IPS-20b (cell line): Measurements from ENCODE around the gene RBFOX2.
"Not testable (repeated sequence)": the region's sequence is repeated elsewhere in the genome, so short reads cannot be mapped to it uniquely, and the experiment has no call there.

Experiments used
- H3K27ac ChIP-seq: one replicate; pipeline ENCODE4 v1.5.1; 2013; ENCODE audit warnings: low read length
- H3K27me3 ChIP-seq: 2 replicates; pipeline ENCODE4 v1.6.1; 2013; ENCODE audit warnings: mild to moderate bottlenecking, low read length, inconsistent platforms; ENCODE audit not compliant: insufficient read depth
- H3K36me3 ChIP-seq: 2 replicates; pipeline ENCODE4 v1.6.1; 2013; ENCODE audit warnings: low read depth, mild to moderate bottlenecking, inconsistent platforms, low read length, moderate library complexity; ENCODE audit not compliant: insufficient read depth
- H3K4me1 ChIP-seq: 2 replicates; pipeline ENCODE4 v1.6.1; 2013; ENCODE audit warnings: mild to moderate bottlenecking, control low read depth, inconsistent platforms, low read length, moderate library complexity; ENCODE audit not compliant: insufficient read depth
- H3K4me3 ChIP-seq: 2 replicates; pipeline ENCODE4 v1.5.1; 2013; ENCODE audit warnings: mild to moderate bottlenecking, low read length, inconsistent platforms
- H3K9ac ChIP-seq: 2 replicates; pipeline ENCODE4 v1.6.1; 2013; ENCODE audit warnings: low read depth, mild to moderate bottlenecking, inconsistent platforms, low read length, moderate library complexity
- H3K9me3 ChIP-seq: 2 replicates; pipeline ENCODE4 v1.6.1; 2013; ENCODE audit warnings: mild to moderate bottlenecking, low read depth, low read length, inconsistent platforms; ENCODE audit not compliant: insufficient read depth

RBFOX2 gene

DNA sequence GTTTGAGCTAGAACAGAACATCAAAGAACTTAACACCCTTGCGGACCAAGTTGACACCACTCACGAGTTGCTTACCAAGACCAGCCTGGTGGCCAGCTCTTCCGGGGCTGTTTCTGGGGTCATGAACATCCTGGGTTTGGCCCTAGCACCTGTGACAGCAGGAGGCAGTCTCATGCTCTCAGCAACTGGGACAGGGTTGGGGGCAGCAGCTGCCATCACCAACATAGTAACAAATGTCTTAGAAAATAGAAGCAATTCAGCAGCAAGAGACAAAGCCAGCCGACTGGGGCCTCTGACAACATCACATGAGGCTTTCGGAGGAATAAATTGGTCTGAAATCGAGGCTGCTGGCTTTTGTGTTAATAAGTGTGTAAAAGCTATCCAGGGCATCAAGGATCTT lies 302.2 kb downstream of the RBFOX2 start:
- H3K27me3 ChIP-seq = no peaks in the 10 kb centered on the region
- H3K9me3 ChIP-seq = no peaks in the 10 kb centered on the region
- no peak overlapping the region for H3K4me3 ChIP-seq
- H3K36me3 ChIP-seq = no peaks in the 10 kb centered on the region
- no peak overlapping the region for H3K9ac ChIP-seq
- H3K4me1 ChIP-seq = no peaks in the 10 kb centered on the region
- no peak overlapping the region for H3K27ac ChIP-seq

DNA sequence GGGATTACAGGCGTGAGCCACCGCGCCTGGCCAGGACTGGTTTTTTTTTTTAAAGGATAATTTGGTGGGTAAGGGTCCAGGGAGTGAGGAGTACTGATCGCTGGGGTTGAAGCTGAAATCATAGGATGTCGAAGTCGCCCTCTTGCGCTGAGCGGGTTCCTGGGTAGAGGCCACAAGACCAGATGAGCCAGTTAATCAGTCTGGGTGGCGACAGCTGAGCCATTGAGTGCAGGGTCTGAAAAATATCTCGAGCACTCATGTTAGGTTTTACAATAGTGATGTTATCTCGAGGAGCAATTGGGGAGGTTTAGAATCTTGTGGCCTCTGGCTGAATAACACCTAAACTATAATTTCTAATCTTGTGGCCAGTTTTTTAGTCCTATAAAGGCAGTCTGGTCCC lies 303.1 kb downstream of the RBFOX2 start:
- Histone ChIP-seq H3K36me3 (no peaks in the 10 kb centered on the region), H3K4me3 (no peak overlapping the region), H3K4me1 (no peaks in the 10 kb centered on the region), H3K27me3 (no peaks in the 10 kb centered on the region), H3K9ac (no peak overlapping the region), H3K27ac (no peak overlapping the region), H3K9me3 (no peaks in the 10 kb centered on the region)

GRCh38 chr22:35721960-35722359 lies 306.7 kb downstream of the RBFOX2 start:
- Histone ChIP-seq H3K36me3 (no peaks in the 10 kb centered on the region), H3K9me3 (no peaks in the 10 kb centered on the region), H3K9ac (no peak overlapping the region), H3K4me3 (no peak overlapping the region), H3K27me3 (no peaks in the 10 kb centered on the region), H3K27ac (no peak overlapping the region), H3K4me1 (no peaks in the 10 kb centered on the region)

GRCh38 chr22:35719212-35719875 lies 309.3 kb downstream of the RBFOX2 start:
- H3K4me3 ChIP-seq = no peak overlapping the region
- no peaks in the 10 kb centered on the region for H3K36me3 ChIP-seq
- no peaks in the 10 kb centered on the region for H3K27me3 ChIP-seq
- H3K4me1 ChIP-seq = no peaks in the 10 kb centered on the region
- H3K9ac ChIP-seq = no peak overlapping the region
- H3K27ac ChIP-seq = no peak overlapping the region
- H3K9me3 ChIP-seq = no peaks in the 10 kb centered on the region

DNA sequence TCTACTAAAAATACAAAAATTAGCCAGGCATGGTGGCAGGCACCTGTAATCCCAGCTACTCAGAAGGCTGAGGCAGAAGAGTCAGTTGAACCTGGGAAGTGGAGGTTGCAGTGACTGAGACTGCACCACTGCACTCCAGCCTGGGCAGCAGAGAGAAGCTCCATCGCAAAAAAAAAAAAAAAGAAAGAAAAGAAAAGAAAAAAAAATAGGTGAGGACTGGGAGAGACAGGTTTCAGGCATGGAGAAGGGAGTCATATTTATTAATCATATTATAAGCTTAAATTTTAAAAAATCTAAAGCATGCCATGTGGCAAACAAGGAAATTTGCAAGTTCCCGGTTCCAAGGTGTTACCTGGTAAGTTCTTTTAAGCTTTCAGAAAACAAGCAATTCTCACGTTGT lies 311.1 kb downstream of the RBFOX2 start, which contains the start of gene APOL5:
Gene APOL5, plus strand, starts transcription at position 301 of the 400 bp plus-strand sequence. Its CDS starts 0 bp downstream, at position 301.
- Histone ChIP-seq H3K36me3 (no peaks in the 10 kb centered on the region), H3K9me3 (peaks cover 4% of the 10 kb centered on the region; the same call in 1 of the 2 replicates), H3K4me3 (no peak within 1 kb of the TSS), H3K4me1 (no peaks in the 10 kb centered on the region), H3K9ac (no peak within 1 kb of the TSS), H3K27me3 (no peaks in the 10 kb centered on the region), H3K27ac (no peak within 1 kb of the TSS)

- H3K9me3 ChIP-seq = peaks cover 5% of the 10 kb centered on the region; the same call in 1 of the 2 replicates
- H3K27ac ChIP-seq = no peak overlapping the region
- no peaks in the 10 kb centered on the region for H3K36me3 ChIP-seq
- no peaks in the 10 kb centered on the region for H3K4me1 ChIP-seq
- no peaks in the 10 kb centered on the region for H3K27me3 ChIP-seq
- no peak overlapping the region for H3K4me3 ChIP-seq
- H3K9ac ChIP-seq = no peak overlapping the region
These were observed 316.0 kb downstream of the RBFOX2 start for GRCh38 chr22:35712672-35713071.

DNA sequence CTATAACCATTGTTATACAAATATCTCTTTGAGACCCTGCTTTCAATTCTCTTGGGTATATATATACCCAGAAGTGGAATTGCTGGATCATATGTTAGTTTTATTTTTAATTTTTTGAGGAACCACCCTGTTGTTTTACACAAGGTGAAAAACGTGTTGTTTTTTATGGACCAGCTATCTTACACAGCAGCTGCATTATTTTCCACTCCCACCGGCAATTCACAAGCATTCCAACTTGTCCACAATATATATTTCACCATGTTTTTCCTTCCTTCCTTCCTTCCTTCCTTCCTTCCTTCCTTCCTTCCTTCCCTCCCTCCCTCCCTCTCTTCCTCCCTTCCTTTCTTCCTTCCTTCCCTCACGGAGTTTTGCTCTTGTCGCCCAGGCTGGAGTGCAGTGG lies 317.3 kb downstream of the RBFOX2 start:
- H3K9ac ChIP-seq = no peak overlapping the region

DNA sequence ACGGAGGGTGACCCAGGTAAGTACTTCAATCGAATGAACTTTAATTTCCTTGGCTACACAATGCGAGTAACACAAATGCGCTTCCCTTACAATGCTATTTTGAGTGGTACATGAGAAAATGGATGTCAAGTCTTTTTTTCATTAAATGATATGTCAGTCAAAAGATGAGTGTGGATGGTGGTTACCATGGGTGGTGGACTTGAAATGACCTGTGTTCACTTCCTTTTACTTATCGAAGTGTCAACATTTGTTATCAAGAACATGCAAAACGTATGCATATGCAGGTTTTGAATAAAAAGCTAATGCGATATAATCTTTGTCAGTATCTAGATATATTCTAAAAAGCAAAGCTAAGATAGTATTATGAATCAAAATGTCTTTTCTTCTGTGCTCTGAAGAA lies 319.7 kb downstream of the RBFOX2 start:
- Histone ChIP-seq H3K36me3 (no peaks in the 10 kb centered on the region), H3K4me1 (no peaks in the 10 kb centered on the region), H3K27ac (no peak overlapping the region), H3K4me3 (no peak overlapping the region), H3K9ac (no peak overlapping the region), H3K27me3 (no peaks in the 10 kb centered on the region), H3K9me3 (peaks cover 5% of the 10 kb centered on the region; the same call in 1 of the 2 replicates)

More for the DNA sequence above, 317.3 kb downstream of the RBFOX2 start:
- H3K36me3 ChIP-seq = no peaks in the 10 kb centered on the region
- H3K4me3 ChIP-seq = no peak overlapping the region
- H3K9me3 ChIP-seq = peaks cover 5% of the 10 kb centered on the region; the same call in 1 of the 2 replicates
- no peaks in the 10 kb centered on the region for H3K27me3 ChIP-seq
- H3K27ac ChIP-seq = no peak overlapping the region
- no peaks in the 10 kb centered on the region for H3K4me1 ChIP-seq

- Histone ChIP-seq H3K36me3 (no peaks in the 10 kb centered on the region), H3K27ac (no peak overlapping the region), H3K27me3 (no peaks in the 10 kb centered on the region), H3K9ac (no peak overlapping the region), H3K4me1 (no peaks in the 10 kb centered on the region), H3K4me3 (no peak overlapping the region), H3K9me3 (peaks cover 5% of the 10 kb centered on the region; the same call in 1 of the 2 replicates)
These were observed 320.2 kb downstream of the RBFOX2 start for GRCh38 chr22:35708453-35708852.

- Histone ChIP-seq H3K9me3 (no peaks in the 10 kb centered on the region), H3K4me3 (no peak overlapping the region), H3K9ac (no peak overlapping the region), H3K27ac (no peak overlapping the region), H3K27me3 (peaks cover 5% of the 10 kb centered on the region; the same call in 1 of the 2 replicates), H3K36me3 (no peaks in the 10 kb centered on the region), H3K4me1 (no peaks in the 10 kb centered on the region)
These were observed 323.5 kb downstream of the RBFOX2 start for GRCh38 chr22:35705141-35705540.

DNA sequence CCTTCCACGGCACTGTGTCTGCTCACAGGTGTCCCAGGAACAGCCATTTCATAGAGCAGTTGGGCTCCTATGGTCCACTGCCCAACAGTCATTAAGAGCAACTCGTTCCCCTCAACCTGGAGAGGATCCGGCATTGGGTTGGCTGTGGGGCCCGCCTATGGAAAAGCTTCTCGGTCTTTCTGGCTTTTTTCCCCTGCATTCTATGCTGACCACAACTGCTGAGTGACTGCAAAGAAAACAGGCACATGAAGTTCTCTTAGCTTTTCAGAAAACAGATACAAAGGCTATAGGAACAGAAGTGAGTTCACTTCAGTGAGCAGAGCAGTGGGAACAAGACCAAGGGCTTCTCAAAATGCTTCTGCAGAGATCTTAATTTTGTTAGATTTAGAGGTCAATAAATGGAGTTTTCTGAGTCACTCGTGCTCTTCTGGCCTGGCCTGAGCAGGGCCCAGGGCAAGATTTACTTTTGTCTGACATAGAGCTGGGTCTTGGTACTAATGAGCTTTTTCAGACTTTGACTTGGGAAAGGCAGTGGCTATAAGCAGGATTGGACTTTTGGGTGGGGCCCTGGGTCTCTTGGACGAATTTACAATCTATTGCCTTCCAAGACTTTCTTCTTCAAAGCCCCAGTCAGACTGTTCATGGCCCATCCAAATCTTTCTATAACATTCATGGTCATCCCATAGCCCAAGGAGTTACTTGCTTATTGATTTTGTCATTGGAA lies 324.6 kb downstream of the RBFOX2 start:
- Histone ChIP-seq H3K27me3 (peaks cover 5% of the 10 kb centered on the region; the same call in 1 of the 2 replicates), H3K4me1 (no peaks in the 10 kb centered on the region), H3K9ac (no peak overlapping the region), H3K36me3 (no peaks in the 10 kb centered on the region), H3K9me3 (no peaks in the 10 kb centered on the region), H3K4me3 (no peak overlapping the region), H3K27ac (no peak overlapping the region)

- H3K4me1 ChIP-seq, H3K27ac ChIP-seq, H3K9me3 ChIP-seq, H3K27me3 ChIP-seq, H3K36me3 ChIP-seq, H3K4me3 ChIP-seq, H3K9ac ChIP-seq: not testable (repeated sequence)
These were observed 328.8 kb downstream of the RBFOX2 start for GRCh38 chr22:35699852-35700251.
